Measurements from ENCODE around the gene CACTIN.

- no peak for TF ChIP-seq EP300 (IDR thresholded peaks at IDR 0.05)
- no peak for TF ChIP-seq CTCF (IDR thresholded peaks at IDR 0.05)
Observed at GRCh38 chr19:3599776-3600187, 26.8 kb downstream of the CACTIN start.
